GM18505 (cell line): ENCODE data around the gene EFNA1.
"Not testable (repeated sequence)": the region's sequence is repeated elsewhere in the genome, so short reads cannot be mapped to it uniquely, and the experiment has no call there.

Source experiments
- ATAC-seq: cut with Tn5 transposase; IDR thresholded peaks from one replicate; pipeline ENCODE4 v1.9.1; 2021; ENCODE audit not compliant: unreplicated experiment
- POLR2A ChIP-seq: IDR thresholded peaks from 4 replicates; pipeline ENCODE4 v1.6.1; 2011; ENCODE audit warnings: borderline replicate concordance; ENCODE audit not compliant: insufficient read depth, insufficient read length; ENCODE audit errors: extremely low read depth

Gene EFNA1

DNA sequence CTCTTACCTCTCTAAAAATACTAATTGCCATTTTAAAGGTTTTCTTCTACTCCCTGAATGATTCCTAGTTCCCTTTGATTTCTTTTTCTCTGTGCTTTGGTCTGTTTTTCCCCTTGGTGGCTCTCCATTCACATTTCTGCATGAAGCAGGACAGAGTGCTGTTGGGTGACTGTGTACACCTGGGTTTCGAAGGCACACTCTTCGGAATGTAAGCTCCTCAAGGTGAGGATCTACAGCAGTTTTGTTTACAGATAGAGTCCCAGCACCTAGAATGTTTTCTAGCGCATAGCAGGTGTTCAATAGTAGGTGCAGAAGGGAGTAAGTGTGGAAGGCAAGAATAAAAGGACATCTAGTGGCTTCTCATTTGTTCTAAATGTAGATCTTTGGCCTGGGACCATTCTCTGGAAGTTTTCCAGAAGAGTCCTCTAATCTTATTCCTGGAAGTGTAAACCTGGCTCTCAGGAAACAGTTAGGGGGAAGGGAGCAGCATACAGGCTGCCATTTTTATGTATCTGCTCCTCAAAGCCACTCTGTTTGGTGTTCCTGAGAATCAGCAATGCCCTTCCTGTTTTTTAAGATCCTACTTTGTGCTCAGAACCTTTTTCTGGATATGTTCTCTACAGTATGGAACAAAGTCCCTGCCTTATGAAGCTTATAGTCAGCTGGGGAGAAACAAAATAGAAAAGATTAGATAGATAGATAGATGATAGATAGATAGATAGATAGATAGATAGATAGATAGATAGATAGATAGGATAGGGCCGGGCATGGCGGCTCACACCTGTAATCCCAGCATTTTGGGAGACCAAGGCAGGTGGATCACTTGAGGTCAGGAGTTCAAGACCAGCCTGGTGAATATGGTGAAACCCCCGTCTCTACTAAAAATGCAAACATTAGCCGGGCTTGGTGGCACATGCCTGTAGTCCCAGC lies 22.8 kb upstream of the EFNA1 start:
- ATAC-seq = no peak
- no peak for TF ChIP-seq POLR2A

DNA sequence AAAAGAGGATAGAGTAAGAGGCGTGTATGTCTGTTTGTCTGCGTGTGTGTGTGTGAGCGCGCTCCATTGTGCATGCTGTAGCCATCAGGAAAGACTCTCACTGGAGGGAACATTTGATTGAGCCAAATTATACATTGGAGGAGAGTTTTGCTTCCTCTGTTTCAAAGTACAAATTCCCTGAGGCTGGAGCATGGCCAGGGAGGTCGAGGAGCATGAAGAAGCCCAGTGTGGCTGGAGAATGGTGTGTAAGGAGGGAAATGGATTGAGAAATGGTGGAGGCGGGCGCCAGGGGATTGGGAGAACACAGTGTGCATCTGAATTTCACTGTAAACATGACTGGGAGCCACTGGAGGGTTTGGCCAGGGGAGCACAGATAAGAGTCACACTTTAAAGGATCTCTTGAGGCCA lies 22.1 kb upstream of the EFNA1 start:
- no peak for ATAC-seq
- no peak for TF ChIP-seq POLR2A

DNA sequence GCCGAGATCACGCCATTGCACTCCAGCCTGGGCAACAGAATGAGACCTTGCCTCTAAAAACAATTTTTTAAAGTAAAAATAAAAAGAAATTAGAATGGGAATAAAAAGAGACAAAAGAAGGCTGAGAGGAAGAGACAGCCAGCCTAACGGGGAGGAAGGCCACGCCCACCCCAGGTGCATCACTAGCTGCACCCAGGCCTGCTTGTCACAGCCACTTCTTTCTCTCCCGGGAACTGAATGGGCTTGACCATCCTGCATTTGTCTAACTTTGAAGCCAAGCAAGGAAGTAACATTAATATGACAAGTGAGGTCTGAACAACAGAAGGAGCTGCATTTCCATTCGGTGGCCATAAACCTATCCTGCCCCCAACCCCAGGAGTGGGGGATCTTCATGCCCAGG lies 20.8 kb upstream of the EFNA1 start:
- ATAC-seq = no peak
- no peak for TF ChIP-seq POLR2A

DNA sequence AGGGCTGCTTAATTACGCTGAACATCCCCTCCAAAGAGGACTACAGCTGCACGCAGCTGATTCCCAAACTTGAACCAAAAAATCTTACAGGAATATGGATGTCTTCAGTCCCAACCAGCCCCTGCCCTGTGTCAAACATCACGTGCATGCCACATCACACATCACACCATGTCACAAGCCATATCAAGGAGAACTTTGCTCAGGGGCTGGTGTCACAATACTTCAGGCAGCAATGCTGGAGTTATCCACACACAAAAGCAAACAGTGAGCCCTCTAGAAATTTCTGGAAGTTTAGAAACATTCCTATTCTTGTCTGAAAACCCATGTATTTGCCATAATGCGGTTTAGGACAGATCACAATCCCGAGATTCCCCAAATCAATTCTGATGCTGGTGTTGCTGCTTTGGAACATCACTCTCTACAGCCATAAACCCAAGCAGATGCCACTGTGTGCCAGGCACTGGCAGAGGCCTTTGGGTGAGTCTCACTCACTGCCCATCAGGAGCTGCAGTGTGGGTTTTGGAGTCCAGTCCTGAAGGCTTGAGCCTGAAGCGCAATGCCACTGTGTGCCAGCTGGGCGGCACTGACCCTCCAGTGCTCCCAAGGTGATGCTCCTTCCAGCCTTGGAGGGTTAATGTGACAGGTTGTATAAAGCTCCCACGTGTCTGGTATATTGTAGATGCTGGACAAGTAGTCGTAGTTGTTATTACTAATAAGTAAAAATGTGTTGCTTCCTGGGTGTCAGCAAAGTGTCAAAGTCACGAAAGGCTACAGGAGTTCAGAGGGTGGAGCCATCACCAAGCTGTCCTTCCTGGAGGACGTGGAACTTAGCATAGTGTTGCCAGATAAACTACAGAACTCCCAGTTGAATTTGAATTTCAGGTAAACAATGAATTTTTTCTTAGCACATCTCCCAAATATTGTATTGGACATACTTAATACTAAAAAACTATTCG lies 20.1 kb upstream of the EFNA1 start:
- ATAC-seq = no peak
- TF ChIP-seq POLR2A = no peak

DNA sequence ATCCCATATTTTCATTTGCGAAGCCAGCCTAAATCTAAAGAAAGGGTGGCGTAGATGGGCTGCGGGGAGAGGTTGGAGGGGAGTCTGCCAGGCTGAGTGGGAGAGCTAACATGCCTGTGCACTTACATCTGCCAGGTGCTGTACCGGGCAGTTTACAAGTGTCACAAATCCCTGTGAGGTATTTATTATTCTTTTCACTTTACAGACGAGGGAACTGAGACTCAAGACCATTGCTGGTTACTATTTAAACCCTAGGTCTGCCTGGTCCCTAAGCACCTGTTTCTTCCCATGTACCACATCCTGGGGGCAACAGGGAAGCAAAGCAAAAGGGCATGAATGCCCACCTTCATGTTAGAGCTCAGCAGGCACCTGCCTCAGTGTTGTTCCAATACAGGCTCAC lies 19.4 kb upstream of the EFNA1 start:
- no peak for TF ChIP-seq POLR2A
- ATAC-seq = no peak

DNA sequence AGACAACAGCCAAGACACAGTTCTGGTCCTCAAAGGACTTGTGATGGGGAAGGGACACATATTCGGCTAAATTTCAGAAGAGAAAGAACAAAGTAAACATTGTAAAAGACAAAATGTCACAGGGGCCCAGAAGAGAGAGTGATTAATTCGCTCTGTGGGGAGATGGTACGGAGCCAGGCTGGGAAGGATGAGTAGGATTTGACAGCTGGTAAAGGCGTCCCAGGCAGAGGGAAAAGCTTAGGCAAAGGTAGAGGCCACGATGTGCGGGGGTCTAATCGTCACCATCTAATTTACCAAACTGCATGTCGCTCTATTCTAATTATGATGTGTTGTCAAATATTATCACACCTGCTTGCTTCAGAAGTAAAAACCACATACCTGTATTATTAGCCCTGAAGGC lies 17.3 kb upstream of the EFNA1 start:
- no peak for ATAC-seq
- no peak for TF ChIP-seq POLR2A

DNA sequence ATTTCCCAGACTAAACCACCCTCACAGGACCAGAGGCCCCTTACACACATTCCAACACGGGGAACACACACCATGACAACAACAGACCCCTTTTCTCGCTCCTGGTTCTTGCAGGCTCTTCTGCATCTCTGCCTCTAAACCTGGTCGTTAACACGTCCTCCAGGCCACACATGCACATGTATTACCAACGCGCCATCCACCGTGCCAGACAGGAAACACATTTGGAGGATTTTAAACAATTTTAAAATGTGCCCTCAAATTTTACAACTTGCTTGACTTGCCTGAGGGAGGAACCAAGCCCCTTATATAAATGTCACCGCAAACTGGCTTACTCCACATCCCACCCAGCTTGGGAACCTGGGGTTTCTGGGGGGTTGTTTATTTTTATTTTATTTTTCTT lies 16.9 kb upstream of the EFNA1 start:
- ATAC-seq = no peak
- TF ChIP-seq POLR2A = no peak

DNA sequence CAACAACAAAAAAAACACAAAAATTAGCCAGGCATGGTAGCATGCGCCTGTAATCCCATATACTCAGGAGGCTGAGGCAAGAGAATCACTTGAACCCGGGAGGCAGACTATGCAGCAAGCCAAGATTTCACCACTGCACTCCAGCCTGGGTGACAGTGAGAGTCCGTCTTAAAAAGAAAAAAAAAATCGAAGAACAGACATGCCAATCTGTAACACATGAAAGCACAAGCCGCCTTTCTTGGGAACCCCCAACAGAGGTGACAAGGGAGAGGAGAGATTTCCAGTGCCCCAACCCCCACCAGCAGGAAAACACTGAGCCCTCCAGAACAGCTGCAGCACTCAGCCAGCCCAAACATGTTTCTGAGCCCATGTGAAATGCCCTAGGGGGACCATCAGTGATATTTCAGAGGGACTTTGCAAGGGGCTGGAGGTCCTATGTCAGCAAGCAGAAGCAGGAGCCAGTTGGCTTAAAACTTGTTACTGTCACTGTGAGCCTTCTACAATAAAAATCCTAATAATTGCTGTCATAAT lies 14.2 kb upstream of the EFNA1 start:
- no peak for ATAC-seq
- TF ChIP-seq POLR2A = no peak

DNA sequence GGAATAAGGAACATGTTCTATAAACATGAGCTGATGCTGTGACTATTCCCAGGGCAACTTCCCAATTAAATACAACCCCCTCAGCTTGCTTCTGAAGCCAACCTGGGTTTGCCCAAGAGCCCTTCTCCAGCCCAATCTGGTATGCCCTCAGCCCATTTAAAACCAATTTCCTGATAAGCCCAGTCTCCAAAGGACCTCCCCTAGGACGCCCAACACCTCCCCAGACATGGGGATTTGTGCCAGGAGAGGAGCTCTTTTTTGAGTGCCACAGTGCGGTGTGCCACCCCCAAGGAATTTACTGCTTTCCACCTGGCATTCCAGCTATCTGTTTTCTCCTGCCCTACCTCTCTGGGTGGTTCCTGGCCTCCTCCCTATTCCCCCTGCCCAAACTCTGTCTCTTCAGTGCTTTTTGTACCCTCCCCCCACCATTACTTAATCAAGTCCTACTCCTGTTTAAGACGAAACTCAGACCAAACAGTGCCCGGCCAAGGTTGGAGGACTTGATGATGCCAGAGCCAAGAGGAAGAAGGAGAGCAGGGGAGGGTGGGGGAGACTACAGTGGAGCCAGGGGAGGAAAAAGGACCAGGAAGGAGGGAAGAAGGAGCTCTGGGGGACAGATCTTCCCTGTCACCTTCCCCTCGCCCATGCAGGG lies 11.4 kb upstream of the EFNA1 start:
- no peak for TF ChIP-seq POLR2A
- ATAC-seq = no peak

DNA sequence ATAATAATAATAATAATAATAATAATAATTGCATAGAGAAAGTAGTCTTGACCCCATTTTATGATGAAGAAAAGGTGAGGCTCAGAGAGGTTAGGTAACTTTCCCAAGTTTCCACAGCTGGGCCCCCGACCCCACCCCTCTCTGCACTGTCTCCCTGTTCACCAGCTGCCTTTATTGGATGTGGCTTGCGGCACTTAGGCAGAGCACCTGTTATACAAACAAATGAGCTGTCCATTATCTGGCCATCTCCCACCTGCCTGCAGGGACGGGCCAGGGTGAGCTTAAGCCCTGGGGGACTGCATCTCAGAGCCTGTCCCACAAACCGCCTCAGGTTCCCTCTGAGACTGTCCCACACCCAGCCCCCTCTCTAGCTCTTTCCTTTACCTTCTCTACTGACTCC lies 10.1 kb upstream of the EFNA1 start:
- TF ChIP-seq POLR2A = no peak
- ATAC-seq = no peak

DNA sequence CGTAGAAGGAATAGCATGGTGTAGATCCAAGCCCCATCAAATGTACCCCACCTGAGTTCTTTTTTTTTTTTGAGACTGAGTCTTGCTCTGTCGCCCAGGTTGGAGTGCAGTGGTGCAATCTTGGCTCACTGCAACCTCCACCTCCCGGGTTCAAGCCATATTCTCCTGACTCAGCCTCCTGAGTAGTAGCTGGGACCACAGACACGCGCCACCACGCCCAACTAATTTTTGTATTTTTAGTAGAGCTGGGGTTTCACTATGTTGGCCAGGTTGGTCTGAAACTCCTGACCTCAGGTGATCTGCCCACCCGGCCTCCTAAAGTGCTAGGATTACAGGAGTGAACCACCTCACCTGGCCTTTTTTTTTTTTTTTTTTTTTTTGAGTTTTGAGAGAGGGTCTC lies 9.6 kb upstream of the EFNA1 start:
- ATAC-seq = not testable (repeated sequence)

DNA sequence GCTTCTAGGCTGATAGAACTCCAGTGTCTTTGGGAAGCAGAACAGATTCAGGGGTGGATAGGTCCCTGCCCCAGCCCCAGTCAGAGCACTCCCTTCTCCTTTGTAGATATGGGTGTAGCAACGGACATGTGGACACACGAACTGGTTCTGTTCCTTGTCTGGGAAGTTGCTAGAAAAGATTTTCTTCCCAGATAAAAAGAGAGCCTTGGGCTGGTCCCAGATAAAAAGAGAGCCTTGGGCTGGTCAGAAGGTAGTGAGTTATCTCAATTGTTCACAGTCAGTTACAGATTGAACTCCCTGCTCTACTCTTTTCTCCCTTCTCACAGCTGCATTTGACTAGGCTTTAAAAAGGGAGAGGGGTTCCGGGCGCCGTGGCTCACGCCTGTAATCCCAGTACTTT lies 7.4 kb upstream of the EFNA1 start:
- no peak for TF ChIP-seq POLR2A
- ATAC-seq = no peak

DNA sequence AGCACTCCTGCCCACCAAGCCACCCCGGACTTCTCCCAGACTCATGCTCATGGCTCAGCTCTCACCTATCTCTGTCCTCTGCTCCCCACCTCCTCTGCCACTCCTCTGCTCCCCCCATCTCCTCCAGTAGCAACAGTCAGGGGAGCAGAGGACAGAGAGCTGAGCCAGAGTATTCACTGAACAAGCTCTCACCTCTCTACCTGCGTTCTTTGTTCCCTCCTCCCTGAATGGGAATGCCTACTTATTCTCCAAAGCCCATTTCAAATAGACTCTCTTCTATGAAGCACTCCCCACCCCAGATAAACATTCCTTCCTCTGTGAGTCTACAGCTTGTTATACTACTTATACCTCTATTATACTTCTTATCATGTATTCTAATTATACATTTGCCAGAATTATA lies 6.4 kb upstream of the EFNA1 start:
- ATAC-seq = no peak
- TF ChIP-seq POLR2A = no peak
